H1 (cell line): Measurements from ENCODE around the gene TM9SF2.
"Not testable (repeated sequence)": the region's sequence is repeated elsewhere in the genome, so short reads cannot be mapped to it uniquely, and the experiment has no call there.

Experiments
- ATF2 ChIP-seq: IDR thresholded peaks from 2 replicates; pipeline ENCODE4 v1.6.1; 2012; ENCODE audit warnings: low read length, inconsistent platforms
- BRCA1 ChIP-seq: IDR thresholded peaks from 2 replicates; pipeline ENCODE4 v1.6.1; 2012; ENCODE audit warnings: low read depth, low read length, improper control_type of control experiment
- CEBPB ChIP-seq: IDR thresholded peaks from 2 replicates; pipeline ENCODE4 v1.6.1; 2012; ENCODE audit warnings: low read depth, low read length
- CREB1 ChIP-seq: IDR thresholded peaks from 2 replicates; pipeline ENCODE4 v1.6.1; 2012; ENCODE audit warnings: inconsistent platforms
- CTCF ChIP-seq, 3 experiments: IDR thresholded peaks; 1 replicate in 2 of 3; 2 replicates in 1 of 3; pipeline versions ENCODE4 v1.5.1 to v1.6.1; 2011; ENCODE audit warnings: low read length in 3 of 3, mild to moderate bottlenecking in 3 of 3, inconsistent platforms in 2 of 3, low read depth in 1 of 3, moderate library complexity in 1 of 3; ENCODE audit not compliant: insufficient read depth in 1 of 3; ENCODE audit errors: control extremely low read depth in 1 of 3
- EGR1 ChIP-seq: IDR thresholded peaks from 2 replicates; pipeline ENCODE4 v1.6.1; 2011; ENCODE audit warnings: low read depth, low read length, borderline replicate concordance
- EZH2 ChIP-seq: fragments of 200-600 bp; sonication (generic); IDR thresholded peaks from 2 replicates; pipeline ENCODE4 v1.7.1; 2012; ENCODE audit warnings: low read depth, mild to moderate bottlenecking, moderate library complexity, low read length, inconsistent platforms; ENCODE audit not compliant: severe bottlenecking
- HDAC2 ChIP-seq, 2 experiments: fragments of 300-600 bp in 1 of 2; sonication (generic) in 1 of 2; IDR thresholded peaks; 2 replicates each; pipeline ENCODE4 v1.6.1; 2011 to 2012; ENCODE audit warnings: low read depth in 2 of 2, low read length in 2 of 2, mild to moderate bottlenecking in 2 of 2, moderate library complexity in 2 of 2, borderline replicate concordance in 1 of 2, inconsistent platforms in 1 of 2
- JUN ChIP-seq: IDR thresholded peaks from 2 replicates; pipeline ENCODE4 v1.6.1; 2011; ENCODE audit warnings: low read depth, mild to moderate bottlenecking, improper control_type of control experiment, low read length
- MAFK ChIP-seq: IDR thresholded peaks from 2 replicates; pipeline ENCODE4 v1.6.1; 2012; ENCODE audit warnings: low read depth, mild to moderate bottlenecking, improper control_type of control experiment, low read length
- POLR2A ChIP-seq, 2 experiments: IDR thresholded peaks; 1 replicate in 1 of 2; 2 replicates in 1 of 2; pipeline ENCODE4 v1.6.1; 2011; ENCODE audit warnings: low read depth in 2 of 2, low read length in 2 of 2, mild to moderate bottlenecking in 2 of 2; ENCODE audit errors: control extremely low read depth in 1 of 2
- POLR2AphosphoS5 ChIP-seq: IDR thresholded peaks from 2 replicates; pipeline ENCODE4 v1.6.1; 2011; ENCODE audit warnings: low read depth, low read length
- SP4 ChIP-seq: IDR thresholded peaks from 2 replicates; pipeline ENCODE4 v1.6.1; 2012; ENCODE audit warnings: low read length, inconsistent platforms
- TAF1 ChIP-seq: IDR thresholded peaks from 2 replicates; pipeline ENCODE4 v1.6.1; 2011; ENCODE audit warnings: mild to moderate bottlenecking, low read depth, low read length

GRCh38 chr13:99568901-99569300 is 67.6 kb downstream of the TM9SF2 start:
- TF ChIP-seq POLR2AphosphoS5; MAFK; CREB1; HDAC2 (IDR thresholded peaks at IDR 0.05; ENCODE audit: borderline replicate concordance in 1 of 2, low read depth in 2 of 2, low read length in 2 of 2); CTCF (IDR thresholded peaks at IDR 0.05; ENCODE audit: control extremely low read depth in 1 of 3, insufficient read depth in 1 of 3, low read depth in 1 of 3, low read length in 3 of 3); POLR2A (IDR thresholded peaks at IDR 0.05; ENCODE audit: control extremely low read depth in 1 of 2, low read depth in 2 of 2, low read length in 2 of 2); EGR1; BRCA1; ATF2; SP4; TAF1; JUN; CEBPB; EZH2: not testable (repeated sequence)
